ENCODE measurements around the gene ZNF326. TPM values are rescaled to one million over a fixed set of nuclear protein-coding genes. Genes with fewer than 3 reads are reported as not detected.
"Not testable (repeated sequence)": the region's sequence is repeated elsewhere in the genome, so short reads cannot be mapped to it uniquely, and the experiment has no call there.

Gene ZNF326
- polyA plus RNA-seq, 1 donor (not counting 4 experiments of a cell fraction or from before 2014, with no cell fraction given) = 22.7 TPM

- H3K4me2 ChIP-seq (ENCODE audit: control insufficient read depth, extremely low read depth, insufficient read depth, low read depth, low read length) = no peak overlapping the region
- H3K9me3 ChIP-seq (ENCODE audit: control insufficient read depth, low read depth, low read length) = no peaks in the 10 kb centered on the region
- H3K27me3 ChIP-seq (ENCODE audit: control insufficient read depth, extremely low read depth, insufficient read depth, low read length) = no peaks in the 10 kb centered on the region
- no peak overlapping the region for H3K27ac ChIP-seq (ENCODE audit: control insufficient read depth, insufficient read depth, low read length)
- H3K9me1 ChIP-seq (ENCODE audit: control insufficient read depth, extremely low read depth, insufficient read depth, low read length) = no peaks in the 10 kb centered on the region
- no peak overlapping the region for H3K9ac ChIP-seq (ENCODE audit: control insufficient read depth, extremely low read depth, insufficient read depth, low read length)
- H4K20me1 ChIP-seq (ENCODE audit: control insufficient read depth, extremely low read depth, insufficient read depth, low read length) = no peaks in the 10 kb centered on the region
- no peak for DNase-seq (ENCODE audit: low read depth, low spot score)
- dilution Hi-C loops (cut with MboI; ENCODE audit: extremely low pct_ligation_motif_present, low sequenced_read_pairs) = no loop called here
- H3K36me3 ChIP-seq (ENCODE audit: control insufficient read depth in 2 of 2, extremely low read depth in 1 of 2, insufficient read depth in 2 of 2, low read length in 2 of 2) = no peaks in the 10 kb centered on the region
- H3K79me2 ChIP-seq (ENCODE audit: control insufficient read depth, insufficient read depth, low read length) = no peaks in the 10 kb centered on the region
- H2AFZ ChIP-seq (ENCODE audit: control insufficient read depth, low read length) = no peak overlapping the region
- no peak for FAIRE-seq
- TF ChIP-seq EZH2 (IDR thresholded peaks at IDR 0.05; ENCODE audit: low read length) = no peak
- no peak for TF ChIP-seq CTCF (optimal IDR thresholded peaks at IDR 0.05 in 1 of 3, IDR thresholded peaks at IDR 0.05 in 1 of 3, conservative IDR thresholded peaks at IDR 0.05 in 1 of 3; ENCODE audit: extremely low read depth in 1 of 3, insufficient read depth in 2 of 3, low read length in 3 of 3)
- no peak overlapping the region for H3K4me3 ChIP-seq (ENCODE audit: control insufficient read depth in 2 of 3, extremely low read depth in 1 of 3, insufficient read depth in 2 of 3, low read depth in 1 of 3, low read length in 3 of 3)
- peaks cover 4% of the 10 kb centered on the region for H3K4me1 ChIP-seq (ENCODE audit: control insufficient read depth, extremely low read depth, insufficient read depth, low read length)
Observed at GRCh38 chr1:90048043-90048442, 53.1 kb downstream of the ZNF326 start.

- H2AFZ ChIP-seq (ENCODE audit: control insufficient read depth, low read length); H3K9me3 ChIP-seq (ENCODE audit: control insufficient read depth, low read depth, low read length); FAIRE-seq; H3K27ac ChIP-seq (ENCODE audit: control insufficient read depth, insufficient read depth, low read length); dilution Hi-C loops (cut with MboI; ENCODE audit: extremely low pct_ligation_motif_present, low sequenced_read_pairs); H4K20me1 ChIP-seq (ENCODE audit: control insufficient read depth, extremely low read depth, insufficient read depth, low read length); DNase-seq (ENCODE audit: low read depth, low spot score); H3K36me3 ChIP-seq (ENCODE audit: control insufficient read depth in 2 of 2, extremely low read depth in 1 of 2, insufficient read depth in 2 of 2, low read length in 2 of 2); H3K9me1 ChIP-seq (ENCODE audit: control insufficient read depth, extremely low read depth, insufficient read depth, low read length); H3K4me3 ChIP-seq (ENCODE audit: control insufficient read depth in 2 of 3, extremely low read depth in 1 of 3, insufficient read depth in 2 of 3, low read depth in 1 of 3, low read length in 3 of 3); H3K9ac ChIP-seq (ENCODE audit: control insufficient read depth, extremely low read depth, insufficient read depth, low read length); H3K4me1 ChIP-seq (ENCODE audit: control insufficient read depth, extremely low read depth, insufficient read depth, low read length); H3K79me2 ChIP-seq (ENCODE audit: control insufficient read depth, insufficient read depth, low read length); H3K4me2 ChIP-seq (ENCODE audit: control insufficient read depth, extremely low read depth, insufficient read depth, low read depth, low read length); H3K27me3 ChIP-seq (ENCODE audit: control insufficient read depth, extremely low read depth, insufficient read depth, low read length): not testable (repeated sequence)
Observed at GRCh38 chr1:90062700-90063643, 68.1 kb downstream of the ZNF326 start.

GRCh38 chr1:90064109-90064508 is 69.2 kb downstream of the ZNF326 start:
- H2AFZ ChIP-seq (ENCODE audit: control insufficient read depth, low read length); H3K27ac ChIP-seq (ENCODE audit: control insufficient read depth, insufficient read depth, low read length); dilution Hi-C loops (cut with MboI; ENCODE audit: extremely low pct_ligation_motif_present, low sequenced_read_pairs); H3K4me1 ChIP-seq (ENCODE audit: control insufficient read depth, extremely low read depth, insufficient read depth, low read length); H3K36me3 ChIP-seq (ENCODE audit: control insufficient read depth in 2 of 2, extremely low read depth in 1 of 2, insufficient read depth in 2 of 2, low read length in 2 of 2); H3K27me3 ChIP-seq (ENCODE audit: control insufficient read depth, extremely low read depth, insufficient read depth, low read length); H3K4me3 ChIP-seq (ENCODE audit: control insufficient read depth in 2 of 3, extremely low read depth in 1 of 3, insufficient read depth in 2 of 3, low read depth in 1 of 3, low read length in 3 of 3); H3K9ac ChIP-seq (ENCODE audit: control insufficient read depth, extremely low read depth, insufficient read depth, low read length); H3K9me3 ChIP-seq (ENCODE audit: control insufficient read depth, low read depth, low read length); H4K20me1 ChIP-seq (ENCODE audit: control insufficient read depth, extremely low read depth, insufficient read depth, low read length); H3K4me2 ChIP-seq (ENCODE audit: control insufficient read depth, extremely low read depth, insufficient read depth, low read depth, low read length); FAIRE-seq; H3K79me2 ChIP-seq (ENCODE audit: control insufficient read depth, insufficient read depth, low read length); DNase-seq (ENCODE audit: low read depth, low spot score); H3K9me1 ChIP-seq (ENCODE audit: control insufficient read depth, extremely low read depth, insufficient read depth, low read length): not testable (repeated sequence)

All from keratinocyte (primary cell).